ENCODE data around the gene KIF18B. TPM values are rescaled to one million over a fixed set of nuclear protein-coding genes. Genes with fewer than 3 reads are reported as not detected.

KIF18B gene
- total and polyA plus RNA-seq, 2 of the 8 experiments (the other 6 are each of a cell fraction or from before 2014, with no cell fraction given), result 39.0 to 59.4 TPM

GRCh38 chr17:44901411-44901921 is 46.1 kb downstream of the KIF18B start:
- Histone ChIP-seq H3K9me3 (ENCODE audit: insufficient read depth in 2 of 2, low read depth in 1 of 2, low read length in 1 of 2) (no peaks in the 10 kb centered on the region), H3K27ac (ENCODE audit: low read depth, low read length) (no peak overlapping the region), H3K18ac (ENCODE audit: extremely low read depth, low read length) (no peak overlapping the region), H4K5ac (ENCODE audit: insufficient read length, low read depth, low read length) (no peak overlapping the region), H2BK20ac (ENCODE audit: low read length) (no peak overlapping the region), H3K9ac (replicated peaks in 1 of 4; ENCODE audit: extremely low read depth in 1 of 4, low read depth in 3 of 4, low read length in 3 of 4) (no peak overlapping the region), H4K8ac (ENCODE audit: extremely low read depth, insufficient read depth, low read length) (no peak overlapping the region), H3K4me3 (ENCODE audit: extremely low read depth in 1 of 4, insufficient read depth in 2 of 4, low read depth in 3 of 4, low read length in 4 of 4) (no peak overlapping the region), H3K4me1 (replicated peaks in 1 of 4; ENCODE audit: control insufficient read depth in 3 of 4, insufficient read depth in 4 of 4, low read length in 3 of 4) (peaks cover 0 to 5% (median 3%) of the 10 kb centered on the region in 4 experiments; a peak in 2 of 7 replicates), H3K79me2 (ENCODE audit: control insufficient read depth in 1 of 2, insufficient read depth in 2 of 2, low read length in 2 of 2) (peaks cover 0 to 25% of the 10 kb centered on the region in 2 experiments; a peak in 3 of 4 replicates), H3K14ac (ENCODE audit: insufficient read length) (no peak overlapping the region), H3K36me3 (ENCODE audit: control insufficient read depth in 2 of 4, insufficient read depth in 4 of 4, low read length in 3 of 4) (no peaks in the 10 kb centered on the region), H3K23me2 (ENCODE audit: low read depth, low read length) (peaks cover 4% of the 10 kb centered on the region; the same call in 1 of the 2 replicates), H2AK5ac (ENCODE audit: low read depth, low read length) (no peak overlapping the region), H2BK15ac (ENCODE audit: low read length) (no peak overlapping the region), H3K56ac (replicated peaks; ENCODE audit: insufficient read length, low read depth, low read length) (no peak overlapping the region), H2BK120ac (replicated peaks; ENCODE audit: low read depth, low read length) (no peak overlapping the region), H2BK12ac (ENCODE audit: low read depth, low read length) (no peak overlapping the region), H3K23ac (ENCODE audit: insufficient read length) (no peak overlapping the region), H3K4ac (replicated peaks; ENCODE audit: insufficient read length, low read depth, low read length) (no peak overlapping the region), H2BK5ac (ENCODE audit: low read depth, low read length) (no peak overlapping the region), H2AFZ (ENCODE audit: low read length) (no peak overlapping the region), H4K91ac (replicated peaks; ENCODE audit: insufficient read length, low read length) (no peak overlapping the region), H3K79me1 (ENCODE audit: low read depth, low read length) (0 out of 2 replicates have a peak, but pooled peaks cover 2% of the 10 kb centered on the region), H3K4me2 (ENCODE audit: insufficient read depth in 1 of 2, low read depth in 2 of 2, low read length in 2 of 2) (no peak overlapping the region), H4K20me1 (replicated peaks in 1 of 2; ENCODE audit: control insufficient read depth in 1 of 2, insufficient read depth in 2 of 2, low read length in 2 of 2) (no peaks in the 10 kb centered on the region), H3K27me3 (replicated peaks in 1 of 4; ENCODE audit: control insufficient read depth in 3 of 4, extremely low read depth in 1 of 4, insufficient read depth in 3 of 4, low read length in 3 of 4) (no peaks in the 10 kb centered on the region; a peak in 1 of 7 replicates)
- ChIA-PET POLR2A (ENCODE audit: partially characterized antibody) (interaction anchor here (3.5 kb wide), 1 partner anchor 10 kb away, joined by 23 read pairs; no protein-coding TSS in a partner anchor), CTCF (ENCODE audit: partially characterized antibody) (interaction anchor here (0.6 to 5.8 kb wide), 8 partner anchors 10 to 490 kb away, joined by 3 to 36 read pairs (median 6); no protein-coding TSS in a partner anchor)
- FAIRE-seq (no peak), DNase-seq (ENCODE audit: low read depth in 1 of 2, low spot score in 2 of 2) (no peak)
- 87% methylated on average over 4 of the region's 4 CpGs; no CpG with 5 or more reads in 1 of the 2 experiments for WGBS, 2 experiments (ENCODE audit: extremely low coverage in 1 of 2, insufficient coverage in 1 of 2, insufficient read length in 1 of 2, insufficient replicate concordance in 2 of 2, low coverage in 1 of 2, low lambda C conversion rate in 2 of 2, missing lambda C conversion rate in 1 of 2)
